Fibroblast of peridontal ligament (primary cell): ENCODE results near the gene CARD9.
"Not testable (repeated sequence)": the region's sequence is repeated elsewhere in the genome, so short reads cannot be mapped to it uniquely, and the experiment has no call there.

ENCODE experiments used
- DNase-seq: peaks from one replicate; pipeline ENCODE4 v3.0.0-alpha.2; 2010; ENCODE audit errors: extremely low read depth

Gene CARD9

GRCh38 chr9:136363949-136364748 lies 9.3 kb downstream of the CARD9 start:
- no peak for DNase-seq

GRCh38 chr9:136363106-136363948 lies 10.1 kb downstream of the CARD9 start, which contains the start of gene DNLZ:
TSS of gene DNLZ (minus strand) at chr9:136363744. CDS start at chr9:136363714, 30 bp downstream.
- DNase-seq, result peak; percentile 89

GRCh38 chr9:136362450-136362784 lies 11.1 kb downstream of the CARD9 start:
- DNase-seq, result no peak

GRCh38 chr9:136361754-136362449 lies 11.6 kb downstream of the CARD9 start:
- DNase-seq, result no peak

- DNase-seq, result no peak
Observed at GRCh38 chr9:136361047-136361753, 12.3 kb downstream of the CARD9 start.

GRCh38 chr9:136359774-136360718 lies 13.4 kb downstream of the CARD9 start:
- DNase-seq, result no peak

- no peak for DNase-seq
Observed at GRCh38 chr9:136358888-136359287, 14.6 kb downstream of the CARD9 start.

GRCh38 chr9:136358016-136358415 lies 15.5 kb downstream of the CARD9 start:
- DNase-seq, result no peak

GRCh38 chr9:136357202-136357725 lies 16.2 kb downstream of the CARD9 start:
- no peak for DNase-seq

- no peak for DNase-seq
Observed at GRCh38 chr9:136355616-136356557, 17.6 kb downstream of the CARD9 start.

GRCh38 chr9:136354592-136355085 lies 18.8 kb downstream of the CARD9 start:
- no peak for DNase-seq

GRCh38 chr9:136353757-136354488 lies 19.5 kb downstream of the CARD9 start:
- DNase-seq, result no peak

GRCh38 chr9:136353088-136353487 lies 20.4 kb downstream of the CARD9 start:
- DNase-seq, result no peak

GRCh38 chr9:136352682-136353081 lies 20.8 kb downstream of the CARD9 start:
- DNase-seq, result no peak

GRCh38 chr9:136351868-136352267 lies 21.6 kb downstream of the CARD9 start:
- not testable (repeated sequence) for DNase-seq

- DNase-seq, result no peak
Observed at GRCh38 chr9:136351252-136351800, 22.1 kb downstream of the CARD9 start.

GRCh38 chr9:136349546-136349945 lies 23.9 kb downstream of the CARD9 start:
- no peak for DNase-seq

- DNase-seq, result no peak
Observed at GRCh38 chr9:136348691-136349090, 24.8 kb downstream of the CARD9 start.
